Esophagus mucosa (tissue), 1 donor: ENCODE results near the gene MTHFD2L. TPM values are rescaled to one million over a fixed set of nuclear protein-coding genes. Genes with fewer than 3 reads are reported as not detected.

Source experiments
- ATAC-seq: fragments of 200-7000 bp; cut with Tn5 transposase; one replicate; pipeline ENCODE4 v1.9.1; 2020
- total RNA-seq: library from RNA; stranded (reverse); gene quantifications from one replicate; pipeline ENCODE4 v1.2.4, GENCODE V29; 2023
- donor health status: DM: yes; HTN: yes; CAD: no.

The MTHFD2L gene
- total RNA-seq, 1 donor from 2014 or later = 9.4 TPM

DNA sequence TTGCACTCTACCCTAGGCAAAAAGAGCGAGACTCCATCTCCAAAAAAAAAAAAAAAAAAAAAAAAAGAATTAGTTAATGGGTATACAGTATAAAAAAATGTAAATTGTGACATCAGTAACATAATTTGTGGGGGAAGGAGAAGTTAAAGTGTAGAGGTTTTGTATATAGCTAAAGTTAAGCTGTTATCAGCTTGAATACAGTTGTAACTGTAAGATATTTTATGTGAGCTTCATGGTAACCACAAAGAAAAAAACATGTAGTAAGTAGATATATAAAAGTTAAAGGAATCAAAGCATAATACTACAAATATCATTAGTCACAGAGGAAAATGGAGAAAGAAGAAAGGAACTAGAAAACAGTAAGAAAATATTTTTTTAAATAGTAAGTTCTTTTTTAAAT is 97.2 kb downstream of the MTHFD2L start:
- no peak for ATAC-seq

DNA sequence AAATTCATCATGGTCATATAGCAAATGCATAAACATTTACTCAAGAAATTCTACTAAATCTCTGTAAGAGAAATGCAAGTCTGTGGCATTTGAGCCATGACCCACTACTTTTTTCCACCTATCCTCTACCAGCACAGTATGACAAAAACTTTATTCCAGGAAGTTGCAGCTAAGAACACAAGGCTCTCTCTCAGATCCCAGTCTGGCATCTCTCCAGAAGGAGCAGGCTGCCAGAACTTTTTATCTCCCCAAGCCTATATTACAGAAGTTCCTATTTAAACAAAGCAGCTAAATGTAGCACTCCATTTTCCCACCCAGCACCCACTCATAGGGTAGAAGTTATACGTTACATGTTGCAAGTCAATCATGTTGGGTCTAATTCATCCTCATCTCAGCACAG is 101.0 kb downstream of the MTHFD2L start:
- ATAC-seq = peak; percentile 60

DNA sequence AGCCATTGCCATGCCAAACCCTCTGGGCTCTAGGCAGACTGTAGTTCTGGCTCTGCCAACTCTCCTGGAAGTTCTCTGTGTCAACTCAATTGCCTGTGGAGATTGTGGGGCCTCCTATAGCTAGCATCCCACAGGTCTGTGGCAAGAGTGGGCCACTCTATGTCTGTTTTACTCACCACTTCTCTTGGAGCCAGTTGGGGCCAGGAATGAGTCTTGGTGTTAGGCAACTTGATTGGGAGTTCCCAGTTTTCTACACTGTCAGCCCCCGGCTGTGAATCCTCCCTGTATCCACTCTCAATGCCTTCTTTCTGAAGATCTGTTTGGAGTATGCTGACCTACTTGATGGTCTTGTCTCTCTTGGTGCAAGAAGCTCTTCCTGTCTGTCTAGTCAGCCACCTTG is 102.1 kb downstream of the MTHFD2L start:
- peak; percentile 23 for ATAC-seq

- ATAC-seq = no peak
These were observed 104.6 kb downstream of the MTHFD2L start for GRCh38 chr4:74262522-74262921.

GRCh38 chr4:74263551-74263950 is 105.6 kb downstream of the MTHFD2L start:
- ATAC-seq = no peak

GRCh38 chr4:74266081-74266480 is 108.2 kb downstream of the MTHFD2L start:
- ATAC-seq = no peak

GRCh38 chr4:74267998-74268606 is 110.2 kb downstream of the MTHFD2L start:
- ATAC-seq = peak; percentile 94

- ATAC-seq = peak; percentile 66
These were observed 110.7 kb downstream of the MTHFD2L start for GRCh38 chr4:74268643-74269042.

GRCh38 chr4:74278490-74278889 is 120.6 kb downstream of the MTHFD2L start:
- no peak for ATAC-seq

GRCh38 chr4:74279716-74280115 is 121.8 kb downstream of the MTHFD2L start:
- no peak for ATAC-seq

GRCh38 chr4:74282926-74283325 is 125.0 kb downstream of the MTHFD2L start:
- ATAC-seq = no peak

GRCh38 chr4:74283614-74284013 is 125.7 kb downstream of the MTHFD2L start:
- ATAC-seq = peak; percentile 96

GRCh38 chr4:74284053-74284452 is 126.1 kb downstream of the MTHFD2L start:
- ATAC-seq = no peak

DNA sequence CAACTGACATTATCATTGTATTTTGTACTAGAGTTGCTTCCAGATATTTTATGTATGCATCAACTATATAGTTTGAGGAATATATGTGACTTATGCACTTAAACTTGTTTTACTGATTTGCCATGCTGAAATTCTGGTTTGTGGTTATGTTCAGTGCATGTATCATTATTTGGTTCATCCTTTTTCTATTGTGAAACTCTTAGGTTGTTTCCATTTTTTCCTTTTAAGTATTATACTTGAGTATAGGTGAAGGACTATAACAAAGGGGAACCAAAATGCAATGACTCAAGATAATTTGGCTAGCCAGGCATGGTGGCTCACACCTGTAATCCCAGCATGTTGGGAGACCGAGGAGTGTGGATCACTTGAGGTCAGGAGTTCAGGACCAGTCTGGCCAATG is 129.2 kb downstream of the MTHFD2L start:
- peak; percentile 65 for ATAC-seq

DNA sequence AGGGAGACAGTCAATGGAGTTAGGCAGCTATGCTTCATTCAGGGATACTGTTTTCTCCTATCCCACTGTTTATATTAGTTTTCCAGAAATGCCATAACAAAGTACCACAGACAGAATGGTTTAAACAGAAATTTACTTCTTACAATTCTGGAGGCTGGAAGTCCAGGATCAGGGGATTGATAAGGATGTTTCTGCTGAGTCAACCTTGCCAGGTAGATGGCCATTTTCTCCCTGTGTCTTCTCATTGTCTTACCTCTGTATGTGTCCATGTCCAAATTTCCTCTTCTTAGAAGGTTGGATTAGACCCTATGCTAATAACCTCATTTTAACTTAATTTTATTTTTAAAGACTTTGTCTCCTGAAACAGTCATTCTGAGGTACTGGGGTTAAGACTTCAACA is 129.9 kb downstream of the MTHFD2L start:
- no peak for ATAC-seq

GRCh38 chr4:74291471-74291870 is 133.6 kb downstream of the MTHFD2L start:
- ATAC-seq = no peak

- ATAC-seq = no peak
These were observed 134.4 kb downstream of the MTHFD2L start for GRCh38 chr4:74292111-74292870.

DNA sequence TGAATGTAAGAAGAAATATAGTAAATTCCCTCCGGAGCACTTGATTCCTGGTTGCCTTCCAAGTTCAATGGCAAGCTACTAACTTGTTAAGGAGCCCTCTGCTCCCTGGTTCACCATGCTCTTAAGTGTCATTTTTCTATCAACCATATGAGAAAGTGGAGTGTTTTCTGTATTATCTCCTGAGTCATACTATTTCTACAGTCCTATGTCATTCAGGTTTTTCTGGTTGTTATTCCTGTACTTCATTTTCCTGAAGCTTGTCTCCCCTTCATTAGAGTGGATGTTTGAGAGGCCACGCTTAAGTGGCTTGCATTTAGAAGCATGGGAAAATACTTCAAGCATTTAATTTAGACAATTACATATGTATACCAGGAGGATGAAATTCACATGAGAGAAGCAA is 135.6 kb downstream of the MTHFD2L start:
- ATAC-seq = peak; percentile 79

DNA sequence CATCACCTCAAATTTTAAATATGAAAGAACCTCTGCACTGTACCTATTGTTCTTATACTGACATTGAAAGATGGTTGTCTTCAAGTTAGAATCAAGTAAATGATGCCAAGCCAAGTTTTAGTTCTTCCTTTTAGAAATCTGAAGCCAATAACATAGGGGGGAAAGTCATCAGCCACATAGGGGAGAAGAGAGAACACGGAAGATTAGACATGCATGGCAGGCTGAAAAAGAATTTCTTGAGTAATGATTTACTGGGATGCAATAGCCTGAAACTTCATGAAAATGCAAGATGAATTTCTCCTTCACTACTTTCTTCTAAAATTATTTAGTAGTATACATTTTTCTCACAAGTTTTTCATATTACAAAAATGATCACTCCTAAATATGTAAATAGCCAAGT is 136.8 kb downstream of the MTHFD2L start:
- ATAC-seq = no peak

DNA sequence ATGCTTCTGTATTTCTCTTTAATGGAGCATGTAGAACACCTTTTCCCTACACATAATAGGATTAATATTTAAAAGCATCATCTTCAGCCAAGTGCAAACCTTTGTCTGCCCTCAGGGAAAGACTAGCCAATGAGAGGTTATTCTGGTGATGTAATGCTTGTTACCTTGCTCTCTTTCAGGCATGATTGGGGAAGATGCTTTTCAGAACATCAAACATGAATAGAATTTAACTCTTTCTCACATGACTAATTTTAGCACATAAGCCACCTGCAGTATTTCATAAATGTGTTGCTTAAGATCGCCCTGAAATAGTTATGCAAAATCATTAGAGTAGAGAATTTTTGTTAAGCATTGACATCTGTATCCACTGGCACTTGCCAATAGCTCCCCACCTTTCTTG is 139.6 kb downstream of the MTHFD2L start:
- ATAC-seq = no peak

- no peak for ATAC-seq
These were observed 146.2 kb downstream of the MTHFD2L start for GRCh38 chr4:74304095-74304625.

- no peak for ATAC-seq
These were observed 147.1 kb downstream of the MTHFD2L start for GRCh38 chr4:74305000-74305399.

GRCh38 chr4:74307170-74307569 is 149.3 kb downstream of the MTHFD2L start:
- no peak for ATAC-seq

DNA sequence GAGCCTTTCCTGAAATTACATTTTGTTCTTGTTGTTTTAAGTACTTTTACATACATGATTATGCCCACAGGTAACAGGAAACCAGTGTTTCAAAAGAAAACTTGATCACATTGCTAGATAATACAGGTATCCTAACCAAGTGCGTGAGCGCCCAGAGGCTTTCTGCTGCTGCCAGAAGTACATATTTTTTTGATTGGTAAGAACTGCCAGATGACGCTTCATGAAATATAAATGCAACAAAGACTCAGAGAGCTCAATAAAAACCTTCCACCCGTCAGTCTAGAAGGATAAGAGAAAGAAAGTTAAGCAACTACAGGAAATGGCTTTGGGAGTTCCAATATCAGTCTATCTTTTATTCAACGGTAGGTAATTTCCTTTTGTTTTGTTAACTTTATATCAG is 150.3 kb downstream of the MTHFD2L start, which contains the start of gene EPGN:
Gene EPGN (plus strand): TSS at position 256 of the 400 bp plus-strand sequence. CDS start 64 bp downstream, at position 320.
- peak; percentile 81 for ATAC-seq
